ENCODE results near the gene OXNAD1. TPM values are rescaled to one million over a fixed set of nuclear protein-coding genes. Genes with fewer than 3 reads are reported as not detected.

The OXNAD1 gene
- total RNA-seq, 1 donor from 2014 or later = 17.6 TPM

- TF ChIP-seq CTCF (IDR thresholded peaks at IDR 0.05; ENCODE audit: insufficient read depth, low read length, severe bottlenecking) = no peak
- DNase-seq (ENCODE audit: low read depth) (no peak), FAIRE-seq (no peak)
- Histone ChIP-seq H3K27me3 (ENCODE audit: control insufficient read depth, insufficient read depth, low read length) (no peaks in the 10 kb centered on the region), H3K4me3 (ENCODE audit: low read depth, low read length) (no peak overlapping the region), H3K36me3 (ENCODE audit: control insufficient read depth, insufficient read depth, low read length) (no peaks in the 10 kb centered on the region)
Observed at GRCh38 chr3:16335772-16336645, 71.0 kb downstream of the OXNAD1 start.

GRCh38 chr3:16336825-16337224 is 71.8 kb downstream of the OXNAD1 start:
- FAIRE-seq = no peak
- DNase-seq (ENCODE audit: low read depth) = no peak
- no peaks in the 10 kb centered on the region for H3K36me3 ChIP-seq (ENCODE audit: control insufficient read depth, insufficient read depth, low read length)
- TF ChIP-seq CTCF (IDR thresholded peaks at IDR 0.05; ENCODE audit: insufficient read depth, low read length, severe bottlenecking) = no peak
- H3K27me3 ChIP-seq (ENCODE audit: control insufficient read depth, insufficient read depth, low read length) = no peaks in the 10 kb centered on the region
- H3K4me3 ChIP-seq (ENCODE audit: low read depth, low read length) = no peak overlapping the region

GRCh38 chr3:16337856-16338540 is 73.0 kb downstream of the OXNAD1 start:
- DNase-seq (ENCODE audit: low read depth) = no peak
- H3K36me3 ChIP-seq (ENCODE audit: control insufficient read depth, insufficient read depth, low read length) = no peaks in the 10 kb centered on the region
- no peak for TF ChIP-seq CTCF (IDR thresholded peaks at IDR 0.05; ENCODE audit: insufficient read depth, low read length, severe bottlenecking)
- no peaks in the 10 kb centered on the region for H3K27me3 ChIP-seq (ENCODE audit: control insufficient read depth, insufficient read depth, low read length)
- FAIRE-seq = no peak
- H3K4me3 ChIP-seq (ENCODE audit: low read depth, low read length) = no peak overlapping the region

GRCh38 chr3:16338999-16339398 is 74.0 kb downstream of the OXNAD1 start:
- no peak for TF ChIP-seq CTCF (IDR thresholded peaks at IDR 0.05; ENCODE audit: insufficient read depth, low read length, severe bottlenecking)
- DNase-seq (ENCODE audit: low read depth) (peak; percentile 89), FAIRE-seq (no peak)
- H3K36me3 ChIP-seq (ENCODE audit: control insufficient read depth, insufficient read depth, low read length) = no peaks in the 10 kb centered on the region
- H3K4me3 ChIP-seq (ENCODE audit: low read depth, low read length) = no peak overlapping the region
- H3K27me3 ChIP-seq (ENCODE audit: control insufficient read depth, insufficient read depth, low read length) = no peaks in the 10 kb centered on the region

GRCh38 chr3:16343101-16343500 is 78.1 kb downstream of the OXNAD1 start:
- H3K36me3 ChIP-seq (ENCODE audit: control insufficient read depth, insufficient read depth, low read length) = peaks cover 3% of the 10 kb centered on the region
- no peak overlapping the region for H3K4me3 ChIP-seq (ENCODE audit: low read depth, low read length)
- FAIRE-seq = no peak
- no peak for DNase-seq (ENCODE audit: low read depth)
- H3K27me3 ChIP-seq (ENCODE audit: control insufficient read depth, insufficient read depth, low read length) = no peaks in the 10 kb centered on the region
- TF ChIP-seq CTCF (IDR thresholded peaks at IDR 0.05; ENCODE audit: insufficient read depth, low read length, severe bottlenecking) = no peak
